OCI-LY1 (cell line): ENCODE measurements around the gene HAPSTR1.

Source experiments
- H2AFZ ChIP-seq: fragments of 200-600 bp; sonication (generic), shearing (Covaris generic); 2 replicates; pipeline ENCODE4 v1.6.0; 2014; ENCODE audit warnings: antibody characterized with exemption, mild to moderate bottlenecking, low read length
- H3F3A ChIP-seq: fragments of 200-600 bp; sonication (generic), shearing (Covaris generic); 2 replicates; pipeline ENCODE4 v1.6.0; 2014; ENCODE audit warnings: mild to moderate bottlenecking, antibody characterized with exemption, low read length, moderate library complexity; ENCODE audit not compliant: insufficient read depth
- H3K27ac ChIP-seq: fragments of 200-600 bp; sonication (generic); 2 replicates; pipeline ENCODE4 v1.5.1; 2014; ENCODE audit warnings: low read length, mixed run types, mild to moderate bottlenecking, low read depth; ENCODE audit not compliant: poor library complexity, severe bottlenecking
- H3K27me3 ChIP-seq: fragments of 200-600 bp; sonication (generic); 2 replicates; pipeline ENCODE4 v1.6.0; 2014; ENCODE audit warnings: antibody characterized with exemption, mild to moderate bottlenecking, low read length, moderate library complexity; ENCODE audit not compliant: insufficient read depth
- H3K36me3 ChIP-seq: fragments of 200-600 bp; sonication (generic); 2 replicates; pipeline ENCODE4 v1.6.1; 2014; ENCODE audit warnings: mild to moderate bottlenecking, antibody characterized with exemption, low read length, moderate library complexity, mixed read lengths; ENCODE audit not compliant: insufficient read depth
- H3K4me1 ChIP-seq: fragments of 200-600 bp; sonication (generic); 2 replicates; pipeline ENCODE4 v1.5.1; 2014; ENCODE audit warnings: mild to moderate bottlenecking, low read length, moderate library complexity; ENCODE audit not compliant: insufficient read depth, severe bottlenecking
- H3K4me2 ChIP-seq: fragments of 200-600 bp; sonication (generic), shearing (Covaris generic); 2 replicates; pipeline ENCODE4 v1.6.1; 2014; ENCODE audit warnings: low read length
- H3K4me3 ChIP-seq: fragments of 200-600 bp; sonication (generic); 2 replicates; pipeline ENCODE4 v1.5.1; 2014; ENCODE audit warnings: low read length, low read depth, mild to moderate bottlenecking, mixed read lengths; ENCODE audit not compliant: poor library complexity, severe bottlenecking
- H3K79me2 ChIP-seq: fragments of 200-600 bp; shearing (Covaris generic); 2 replicates; pipeline ENCODE4 v1.6.1; 2016; ENCODE audit warnings: mixed run types, low read length, mixed read lengths; ENCODE audit not compliant: insufficient read depth
- H3K9ac ChIP-seq: fragments of 200-600 bp; sonication (generic), shearing (Covaris generic); 2 replicates; pipeline ENCODE4 v1.6.1; 2014; ENCODE audit warnings: mild to moderate bottlenecking, low read length, mixed read lengths
- H3K9me2 ChIP-seq: fragments of 200-600 bp; sonication (generic), shearing (Covaris generic); 2 replicates; pipeline ENCODE4 v1.6.1; 2014; ENCODE audit warnings: low read depth, mild to moderate bottlenecking, low read length, mixed read lengths
- H3K9me3 ChIP-seq: fragments of 200-600 bp; shearing (Covaris generic); 2 replicates; pipeline ENCODE4 v1.6.1; 2014; ENCODE audit warnings: low read length, mixed read lengths
- H4K20me1 ChIP-seq: fragments of 200-600 bp; sonication (generic), shearing (Covaris generic); 2 replicates; pipeline ENCODE4 v1.6.0; 2016; ENCODE audit warnings: mild to moderate bottlenecking, low read length; ENCODE audit not compliant: insufficient read depth
- EZH2 ChIP-seq: fragments of 200-600 bp; sonication (generic), shearing (Covaris generic); IDR thresholded peaks from 2 replicates; pipeline ENCODE4 v1.8.0; 2017; ENCODE audit warnings: borderline replicate concordance, mixed run types, mild to moderate bottlenecking, antibody characterized with exemption, low read length, moderate library complexity, mixed read lengths
- TF ChIP-seq, protein P1 (sequence below): fragments of 200-600 bp; sonication (generic), shearing (Covaris generic); IDR thresholded peaks from 2 replicates; pipeline ENCODE4 v1.5.1; 2017; ENCODE audit warnings: mild to moderate bottlenecking, antibody characterized with exemption, low read length, moderate library complexity, mixed read lengths

The HAPSTR1 gene

DNA sequence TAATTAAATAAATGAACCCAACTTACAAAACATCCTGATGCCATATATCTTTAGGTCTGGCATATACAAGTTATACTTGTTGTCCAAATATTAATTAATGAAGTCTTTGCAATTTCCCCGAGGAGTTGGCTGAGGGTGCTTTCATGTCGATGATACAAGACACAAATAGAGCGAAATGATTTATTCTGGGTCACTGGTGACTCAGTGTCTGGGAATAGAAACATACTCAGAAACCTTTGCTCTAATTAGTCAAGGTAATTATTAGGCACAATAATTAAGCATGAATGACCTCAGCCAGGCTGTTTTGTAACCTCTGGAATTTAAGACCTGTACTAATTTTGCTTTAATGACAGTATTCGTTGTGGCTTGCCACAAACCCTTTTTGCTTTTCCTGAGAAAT lies 37.0 kb upstream of the HAPSTR1 start:
- H3K4me2 ChIP-seq: no peak overlapping the region
- no peak for TF ChIP-seq EZH2
- TF ChIP-seq, protein P1, sequence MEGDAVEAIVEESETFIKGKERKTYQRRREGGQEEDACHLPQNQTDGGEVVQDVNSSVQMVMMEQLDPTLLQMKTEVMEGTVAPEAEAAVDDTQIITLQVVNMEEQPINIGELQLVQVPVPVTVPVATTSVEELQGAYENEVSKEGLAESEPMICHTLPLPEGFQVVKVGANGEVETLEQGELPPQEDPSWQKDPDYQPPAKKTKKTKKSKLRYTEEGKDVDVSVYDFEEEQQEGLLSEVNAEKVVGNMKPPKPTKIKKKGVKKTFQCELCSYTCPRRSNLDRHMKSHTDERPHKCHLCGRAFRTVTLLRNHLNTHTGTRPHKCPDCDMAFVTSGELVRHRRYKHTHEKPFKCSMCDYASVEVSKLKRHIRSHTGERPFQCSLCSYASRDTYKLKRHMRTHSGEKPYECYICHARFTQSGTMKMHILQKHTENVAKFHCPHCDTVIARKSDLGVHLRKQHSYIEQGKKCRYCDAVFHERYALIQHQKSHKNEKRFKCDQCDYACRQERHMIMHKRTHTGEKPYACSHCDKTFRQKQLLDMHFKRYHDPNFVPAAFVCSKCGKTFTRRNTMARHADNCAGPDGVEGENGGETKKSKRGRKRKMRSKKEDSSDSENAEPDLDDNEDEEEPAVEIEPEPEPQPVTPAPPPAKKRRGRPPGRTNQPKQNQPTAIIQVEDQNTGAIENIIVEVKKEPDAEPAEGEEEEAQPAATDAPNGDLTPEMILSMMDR: no peak
- no peaks in the 10 kb centered on the region for H3K9me2 ChIP-seq

DNA sequence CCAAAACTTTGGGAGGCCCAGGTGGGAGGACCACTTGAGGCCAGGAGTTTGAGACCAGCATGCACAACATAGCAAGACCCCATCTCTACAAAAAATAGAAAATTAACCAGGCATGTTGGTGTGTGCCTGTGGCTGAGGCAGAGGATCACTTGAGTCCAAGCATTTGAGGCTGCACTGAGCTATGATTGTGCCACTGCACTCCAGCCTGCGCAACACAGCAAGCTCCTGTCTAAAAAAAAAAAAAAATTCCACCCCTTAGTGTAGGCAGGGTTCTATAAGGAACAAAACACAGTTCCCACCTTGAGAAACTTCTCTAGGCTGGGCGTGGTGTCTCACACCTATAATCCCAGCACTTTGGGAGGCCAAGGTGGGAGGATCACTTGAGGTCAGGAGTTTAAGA lies 36.3 kb upstream of the HAPSTR1 start:
- H3K9me3 ChIP-seq: no peaks in the 10 kb centered on the region
- H3K4me1 ChIP-seq: peaks cover 7% of the 10 kb centered on the region
- H3K4me3 ChIP-seq: no peak overlapping the region
- no peak overlapping the region for H3K9ac ChIP-seq
- no peak overlapping the region for H2AFZ ChIP-seq
- H3F3A ChIP-seq: no peaks in the 10 kb centered on the region
- H3K27me3 ChIP-seq: no peaks in the 10 kb centered on the region; the same call in 1 of the 2 replicates
- H3K4me2 ChIP-seq: no peak overlapping the region
- no peak for TF ChIP-seq EZH2
- TF ChIP-seq, protein P1: no peak
- H3K79me2 ChIP-seq: no peaks in the 10 kb centered on the region
- H3K36me3 ChIP-seq: no peaks in the 10 kb centered on the region; the same call in 1 of the 2 replicates
- no peaks in the 10 kb centered on the region for H3K9me2 ChIP-seq
- H3K27ac ChIP-seq: no peak overlapping the region
- H4K20me1 ChIP-seq: no peaks in the 10 kb centered on the region

More for the DNA sequence above, 37.0 kb upstream of the HAPSTR1 start:
- H4K20me1 ChIP-seq: no peaks in the 10 kb centered on the region
- H3K4me1 ChIP-seq: peaks cover 7% of the 10 kb centered on the region
- no peak overlapping the region for H2AFZ ChIP-seq
- no peaks in the 10 kb centered on the region; the same call in 1 of the 2 replicates for H3K36me3 ChIP-seq
- H3K4me3 ChIP-seq: no peak overlapping the region
- no peaks in the 10 kb centered on the region for H3K9me3 ChIP-seq
- no peaks in the 10 kb centered on the region for H3F3A ChIP-seq
- no peaks in the 10 kb centered on the region; the same call in 1 of the 2 replicates for H3K27me3 ChIP-seq
- H3K27ac ChIP-seq: no peak overlapping the region
- no peaks in the 10 kb centered on the region for H3K79me2 ChIP-seq
- no peak overlapping the region for H3K9ac ChIP-seq

DNA sequence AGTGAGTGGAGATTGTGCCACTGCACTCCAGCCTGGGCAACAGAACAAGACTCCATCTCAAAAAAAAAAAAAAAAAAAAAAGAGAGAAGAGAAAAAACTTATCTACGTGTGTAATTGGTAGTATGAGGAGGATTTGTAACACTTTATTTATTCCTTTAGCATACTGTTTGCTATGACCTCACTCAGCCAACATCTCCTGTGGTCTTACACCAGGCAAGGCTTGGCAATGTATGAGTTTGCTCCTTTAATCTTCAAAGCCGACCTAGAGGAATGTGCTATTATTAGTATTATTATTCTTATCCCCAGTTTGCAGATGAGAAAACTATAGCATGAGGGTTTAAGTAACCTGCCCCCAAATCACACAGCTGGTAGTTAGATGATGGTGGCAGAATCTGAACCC lies 35.8 kb upstream of the HAPSTR1 start:
- no peaks in the 10 kb centered on the region for H3K79me2 ChIP-seq
- no peak overlapping the region for H3K4me3 ChIP-seq
- H3K9ac ChIP-seq: no peak overlapping the region
- no peaks in the 10 kb centered on the region for H4K20me1 ChIP-seq
- TF ChIP-seq, protein P1: no peak
- no peak for TF ChIP-seq EZH2
- H3K36me3 ChIP-seq: no peaks in the 10 kb centered on the region; the same call in 1 of the 2 replicates
- H3K4me2 ChIP-seq: no peak overlapping the region
- peaks cover 7% of the 10 kb centered on the region for H3K4me1 ChIP-seq
- H3K9me2 ChIP-seq: no peaks in the 10 kb centered on the region
- no peaks in the 10 kb centered on the region for H3K9me3 ChIP-seq
- no peaks in the 10 kb centered on the region for H3F3A ChIP-seq
- H2AFZ ChIP-seq: no peak overlapping the region
- no peak overlapping the region for H3K27ac ChIP-seq
- no peaks in the 10 kb centered on the region; the same call in 1 of the 2 replicates for H3K27me3 ChIP-seq
